HG02840 (cell line): Measurements from ENCODE around the gene NCBP3.
"Not testable (repeated sequence)": the region's sequence is repeated elsewhere in the genome, so short reads cannot be mapped to it uniquely, and the experiment has no call there.

Source experiments
- ATAC-seq: cut with Tn5 transposase; IDR thresholded peaks from one replicate; pipeline ENCODE4 v1.9.1; 2021; ENCODE audit warnings: mild to moderate bottlenecking, moderate library complexity, moderate number of reproducible peaks; ENCODE audit not compliant: unreplicated experiment, low FRiP score

Gene NCBP3

DNA sequence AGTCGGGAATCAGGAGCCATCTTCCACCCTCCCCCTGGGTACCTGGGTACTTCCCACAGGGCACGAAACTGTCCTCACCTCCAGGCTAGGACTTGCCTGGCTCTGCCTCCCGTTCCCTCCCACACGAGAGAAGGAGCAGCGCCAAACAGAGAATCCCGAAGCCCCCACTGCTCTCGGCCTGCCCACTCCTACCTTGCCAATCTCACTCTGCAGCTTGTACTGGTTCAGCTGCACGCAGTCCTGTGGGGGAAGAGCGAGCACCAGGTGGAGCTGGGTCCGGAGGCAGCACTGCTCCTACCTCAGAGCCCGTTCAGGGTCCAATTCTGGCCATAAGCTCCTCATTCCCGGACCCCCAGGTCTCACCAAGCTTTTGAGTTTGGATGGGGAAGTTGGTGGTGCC is 38.1 kb upstream of the NCBP3 start:
- ATAC-seq: no peak

DNA sequence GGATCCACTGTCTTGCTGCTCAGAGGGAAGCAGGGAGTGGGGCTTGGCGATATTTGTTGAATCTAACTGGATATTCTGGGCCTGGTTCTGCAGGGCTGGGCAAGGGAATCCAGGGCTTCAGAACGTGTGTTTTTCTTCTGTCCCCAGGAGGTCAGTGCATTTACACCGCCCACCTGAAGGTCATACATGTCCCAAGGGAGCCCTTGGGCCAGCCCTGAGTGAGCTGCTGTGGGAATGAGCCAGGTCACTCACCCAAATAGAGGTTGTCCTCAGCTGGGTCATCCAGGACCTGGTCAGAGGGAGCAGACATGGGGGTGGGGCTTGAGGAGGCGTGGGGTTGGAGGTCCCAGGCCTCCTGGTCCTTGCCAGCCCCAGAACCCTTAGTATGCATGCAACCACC is 36.2 kb upstream of the NCBP3 start:
- ATAC-seq: no peak

DNA sequence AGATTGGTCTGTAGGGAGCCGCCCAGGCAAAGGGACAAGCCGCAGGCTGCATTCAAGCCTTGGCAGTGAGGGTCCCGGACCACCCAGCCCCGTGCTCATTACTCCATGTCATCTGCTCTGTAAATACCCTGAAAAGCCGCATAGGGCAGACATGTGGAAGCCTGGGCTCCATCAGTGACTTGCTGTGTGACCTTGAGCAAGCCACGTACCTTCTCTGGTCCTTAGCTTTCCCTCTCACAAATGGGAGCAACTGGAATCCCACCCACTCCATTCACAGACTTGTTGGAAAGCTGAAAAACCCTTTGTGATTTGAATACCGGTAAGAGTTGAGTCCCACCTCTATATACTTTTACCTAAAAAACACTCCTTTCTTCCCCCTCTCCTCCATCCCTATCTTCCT is 34.9 kb upstream of the NCBP3 start:
- ATAC-seq: no peak

DNA sequence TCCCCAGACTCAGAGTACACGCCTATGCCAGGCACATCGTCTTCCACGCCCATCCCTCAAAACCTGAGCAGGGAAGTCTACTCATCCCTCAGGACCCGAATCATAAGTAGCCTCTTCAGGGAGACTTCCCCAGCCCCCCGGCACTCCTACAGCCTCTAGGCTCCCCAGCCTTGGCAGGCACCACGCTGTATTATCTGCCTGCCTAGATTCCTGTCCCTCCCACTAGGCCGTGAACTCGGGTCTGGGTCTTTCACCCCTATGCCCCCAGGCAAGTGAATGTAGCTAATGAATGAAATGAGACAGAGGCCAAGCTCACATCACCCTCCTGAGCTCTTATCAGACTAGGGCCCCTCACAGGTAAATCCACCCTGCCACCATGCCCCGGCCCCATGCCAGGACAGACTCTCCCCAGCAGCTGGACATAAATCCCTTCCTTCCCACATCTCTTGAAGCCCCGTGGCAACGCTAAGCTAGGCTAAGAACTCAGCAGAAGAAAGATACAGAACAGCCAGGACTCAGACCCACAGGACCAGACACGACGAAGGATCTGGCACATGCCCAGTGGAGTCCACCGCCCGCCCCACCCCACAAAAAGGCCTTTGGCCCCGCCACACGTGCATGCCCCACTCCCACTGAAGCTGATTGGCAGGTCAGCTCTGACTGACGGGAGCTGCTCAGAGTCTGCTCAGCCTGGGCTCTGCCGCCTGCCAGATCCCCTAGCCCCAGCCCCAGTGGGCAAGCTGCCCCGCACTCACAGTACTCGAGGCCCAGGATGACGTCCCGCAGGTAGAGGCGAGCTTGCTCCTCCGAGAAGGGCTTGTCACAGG is 33.8 kb upstream of the NCBP3 start:
- ATAC-seq: no peak

DNA sequence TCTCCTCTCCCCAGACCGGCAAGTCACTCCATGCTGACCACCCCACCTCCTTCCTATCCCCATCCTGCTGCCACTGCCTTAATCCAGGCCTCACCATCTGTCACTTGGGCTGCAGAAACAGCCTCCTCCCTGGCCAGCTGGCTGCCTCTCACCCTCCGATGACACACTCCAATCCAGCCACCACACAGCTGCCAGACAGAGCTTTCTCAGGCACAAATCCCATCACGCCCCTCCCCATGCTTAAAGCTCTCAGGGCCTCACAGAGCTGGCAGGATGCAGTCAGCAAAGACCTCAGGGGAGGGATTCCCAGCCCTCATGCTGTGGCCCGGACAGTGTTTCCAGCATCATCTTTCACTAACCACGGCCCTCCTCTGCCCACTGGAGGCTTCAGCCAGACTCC is 33.1 kb upstream of the NCBP3 start:
- ATAC-seq: no peak

DNA sequence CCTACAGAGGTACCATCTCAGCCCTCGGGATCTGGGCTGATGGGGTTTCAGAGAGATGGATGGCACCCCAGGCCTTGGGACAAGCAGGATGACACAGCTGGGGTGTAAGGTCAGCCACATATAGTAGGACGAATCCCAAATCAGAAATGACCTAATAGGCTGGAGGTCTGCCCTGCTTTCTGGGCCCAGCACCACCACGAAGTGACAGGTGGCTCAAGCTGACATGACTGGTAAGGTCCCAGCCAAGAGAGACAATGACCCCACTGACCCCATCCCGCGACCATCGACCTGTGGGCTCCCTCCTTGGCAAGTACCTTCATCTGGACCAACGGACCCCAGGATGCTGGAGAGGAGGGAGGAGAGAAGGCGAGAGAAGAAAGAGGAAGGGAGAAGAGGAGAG is 31.2 kb upstream of the NCBP3 start:
- no peak for ATAC-seq

DNA sequence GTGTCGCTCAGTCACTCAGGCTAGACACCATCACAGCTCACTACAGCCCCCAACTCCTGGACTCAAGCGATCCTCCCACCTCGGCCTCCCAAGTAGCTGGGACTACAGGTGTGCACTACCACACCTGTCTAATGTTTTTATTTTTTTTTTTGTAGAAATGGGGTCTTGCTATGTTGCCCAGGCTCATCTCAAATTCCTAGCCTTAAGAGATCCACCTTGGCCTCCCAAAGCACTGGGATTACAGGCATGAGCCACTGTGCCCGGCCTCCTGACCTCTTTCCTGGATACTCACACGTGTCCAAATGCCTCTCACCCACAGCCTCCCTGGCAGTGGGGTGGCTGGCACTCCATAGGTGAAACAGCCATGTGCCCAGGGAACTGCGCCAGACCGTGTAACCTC is 29.3 kb upstream of the NCBP3 start:
- ATAC-seq: no peak

DNA sequence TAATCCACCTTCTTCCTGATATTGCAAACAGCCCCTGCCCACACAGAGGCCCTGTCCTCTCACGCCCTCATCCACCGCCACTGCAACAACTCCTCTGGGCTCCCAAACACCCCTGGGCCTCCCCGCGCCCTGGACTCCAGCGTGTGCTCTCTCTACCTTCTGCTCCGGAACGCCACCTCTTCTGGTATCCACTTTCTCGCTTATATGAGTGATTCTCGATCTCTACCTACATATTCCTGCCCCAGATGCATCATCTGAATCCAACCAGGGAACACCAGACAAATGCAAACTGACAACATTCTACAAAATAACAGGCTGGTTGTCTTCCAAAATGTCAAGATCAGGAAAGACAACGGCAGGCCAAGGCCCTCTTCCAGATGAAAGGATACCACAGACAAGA is 27.8 kb upstream of the NCBP3 start:
- no peak for ATAC-seq

DNA sequence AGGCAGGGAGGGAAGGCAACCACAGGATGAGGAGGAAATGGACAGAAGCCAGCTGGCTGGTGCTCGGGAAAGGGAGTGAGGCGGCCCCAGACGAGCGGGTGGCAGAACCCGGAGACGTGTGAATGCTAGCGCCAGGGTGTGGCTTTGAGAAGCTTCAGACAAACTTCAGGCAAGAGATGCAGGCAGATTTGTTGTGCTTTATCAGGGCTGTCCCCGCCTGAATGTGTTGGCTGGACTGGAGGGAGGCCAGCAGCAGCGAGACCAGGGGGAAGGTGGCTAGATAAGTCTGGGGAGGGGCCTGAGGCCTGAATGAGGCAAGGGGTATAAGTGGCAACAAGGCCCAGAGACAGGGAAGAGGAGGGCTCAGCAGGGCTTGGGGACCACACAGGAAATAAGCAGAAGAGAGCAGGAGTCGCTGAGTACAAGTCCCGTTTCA is 24.8 kb upstream of the NCBP3 start:
- no peak for ATAC-seq

DNA sequence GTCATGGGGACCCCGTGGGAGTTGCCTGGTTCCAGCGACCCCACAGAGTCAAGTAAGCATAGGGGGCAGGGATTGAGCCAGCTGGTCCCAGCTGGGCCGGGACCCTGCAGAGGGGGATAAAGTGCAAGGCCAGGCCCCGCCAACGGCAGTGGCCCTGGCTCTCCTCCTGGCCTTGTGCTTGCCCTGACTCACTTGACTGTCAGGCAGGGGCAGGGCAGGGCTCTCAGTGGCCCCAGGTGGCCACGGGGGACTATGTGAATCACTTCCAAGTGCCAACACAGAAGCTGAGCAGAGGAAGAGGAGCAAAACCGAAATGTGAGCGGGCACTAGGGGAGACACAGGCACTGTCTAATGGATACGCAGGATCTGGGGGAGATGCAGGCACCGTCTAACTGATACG is 21.6 kb upstream of the NCBP3 start:
- no peak for ATAC-seq

DNA sequence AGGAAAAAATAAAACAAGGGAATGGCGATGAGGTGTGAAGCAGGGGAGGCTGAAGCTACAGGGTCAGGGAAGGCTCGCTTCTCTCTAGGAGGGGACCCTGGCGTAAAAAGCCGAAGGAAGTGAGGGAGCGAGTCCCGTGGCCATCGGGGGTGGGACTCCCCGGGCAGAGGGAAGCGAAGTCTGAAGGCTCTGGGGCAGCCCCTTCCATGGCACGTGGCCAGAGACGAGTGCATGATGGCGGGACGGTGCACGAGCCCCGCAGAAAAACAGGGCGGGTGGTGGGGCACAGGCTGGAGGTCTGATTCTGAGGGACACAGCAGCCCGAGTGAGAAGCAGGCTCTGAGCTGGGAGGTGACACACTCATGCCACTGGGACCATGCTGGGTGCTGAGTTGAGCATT is 21.1 kb upstream of the NCBP3 start:
- no peak for ATAC-seq

DNA sequence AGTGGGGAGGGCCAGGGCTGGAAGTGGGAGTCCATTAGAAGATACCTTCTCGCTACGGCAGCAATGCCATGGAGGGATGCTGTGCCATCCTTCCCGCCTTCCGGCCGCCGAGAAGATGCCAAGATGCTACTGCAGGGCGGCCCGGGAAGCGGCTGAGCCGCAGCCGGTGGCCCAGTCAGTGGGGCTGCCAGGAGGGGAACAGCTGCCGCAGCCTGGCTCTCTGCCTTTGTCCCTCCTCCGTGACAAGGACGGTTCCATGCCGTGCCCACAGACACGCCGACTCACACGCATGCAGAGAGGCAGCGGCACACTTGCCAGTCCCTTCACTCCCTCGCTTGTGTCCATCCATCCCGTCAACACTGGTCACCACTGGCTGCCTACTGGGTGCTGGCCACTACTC is 20.2 kb upstream of the NCBP3 start:
- no peak for ATAC-seq

DNA sequence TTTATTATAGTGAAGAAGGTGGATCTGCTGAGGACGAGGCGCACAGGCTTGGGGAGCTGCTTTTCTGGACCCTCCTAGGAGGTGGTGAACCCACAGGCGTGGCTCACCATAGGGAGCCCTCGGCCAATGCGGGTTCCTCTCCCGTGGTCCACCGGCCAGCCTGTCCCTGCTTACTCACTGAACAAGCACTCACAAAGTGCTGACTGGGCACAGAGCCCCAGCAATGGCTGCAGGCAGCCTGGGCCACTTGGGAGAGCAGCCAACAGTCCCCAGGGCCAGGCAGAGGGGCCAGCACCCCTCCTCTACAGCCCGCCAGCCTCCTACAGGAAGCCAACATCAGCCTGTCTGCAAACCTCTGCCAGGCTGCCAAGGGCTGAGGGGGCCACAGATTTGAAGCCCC is 19.1 kb upstream of the NCBP3 start:
- ATAC-seq: no peak

DNA sequence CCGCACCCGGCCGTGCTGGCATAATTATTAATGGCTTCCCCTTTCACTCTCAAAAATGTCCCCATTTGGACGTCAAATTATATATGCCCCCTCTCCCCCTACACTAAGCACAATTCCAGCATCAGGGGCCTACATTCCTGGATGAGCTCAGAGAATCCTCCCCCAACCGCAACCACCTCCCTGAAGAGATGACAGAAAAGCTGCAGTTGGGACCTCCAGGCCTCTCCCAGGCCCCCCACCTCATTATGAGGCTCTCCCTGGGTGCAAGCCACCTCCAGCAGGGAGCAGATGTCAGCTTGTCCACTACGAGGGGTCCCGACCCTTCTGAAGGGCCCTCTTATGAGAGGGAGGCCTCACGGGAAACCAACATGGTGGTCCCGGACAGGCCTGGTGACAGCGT is 18.5 kb upstream of the NCBP3 start:
- no peak for ATAC-seq

DNA sequence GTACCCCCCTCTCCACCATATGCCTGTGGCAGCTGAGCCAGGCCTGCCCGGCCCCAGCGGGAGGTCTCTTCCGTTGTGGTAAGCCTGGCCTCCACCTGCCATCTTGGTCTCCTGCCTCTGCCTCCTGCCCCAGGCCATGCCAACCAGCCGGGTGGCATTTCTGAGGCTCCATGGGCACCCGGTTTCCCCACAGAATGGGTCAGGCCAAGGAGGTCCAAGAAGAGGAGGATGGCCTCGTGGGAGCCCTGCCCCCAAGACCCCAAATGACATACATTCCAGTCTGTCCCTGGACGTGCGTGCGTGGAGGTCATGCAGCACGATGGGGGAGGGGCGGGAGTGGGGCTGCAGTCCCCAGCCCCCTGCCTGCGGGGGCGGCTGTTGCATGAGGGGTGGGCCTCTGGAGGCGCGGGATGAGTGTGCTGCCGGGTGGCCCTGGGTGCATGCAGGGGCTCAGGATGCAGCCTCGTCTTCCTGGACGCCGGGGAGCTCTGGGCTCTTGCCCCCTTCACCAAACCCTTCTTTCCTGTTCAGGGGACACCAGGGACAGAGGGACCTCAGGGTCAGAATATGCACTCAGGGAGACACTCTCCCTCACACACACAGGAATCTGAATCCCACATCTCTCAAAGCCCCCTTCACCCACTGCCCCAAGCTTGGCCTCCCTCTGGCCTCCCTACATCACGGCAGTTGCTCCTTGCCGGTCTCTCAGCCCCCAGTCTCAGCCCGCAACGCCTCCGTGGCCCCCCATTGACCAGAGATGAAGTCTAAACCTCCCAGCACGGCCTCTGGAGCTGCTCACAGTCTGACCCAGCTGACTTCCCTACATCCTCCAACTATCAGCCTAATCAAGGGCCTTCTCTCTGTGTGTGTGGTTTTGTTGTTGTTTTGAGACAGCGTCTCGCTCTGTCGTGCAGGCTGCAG is 16.0 kb upstream of the NCBP3 start:
- no peak for ATAC-seq

DNA sequence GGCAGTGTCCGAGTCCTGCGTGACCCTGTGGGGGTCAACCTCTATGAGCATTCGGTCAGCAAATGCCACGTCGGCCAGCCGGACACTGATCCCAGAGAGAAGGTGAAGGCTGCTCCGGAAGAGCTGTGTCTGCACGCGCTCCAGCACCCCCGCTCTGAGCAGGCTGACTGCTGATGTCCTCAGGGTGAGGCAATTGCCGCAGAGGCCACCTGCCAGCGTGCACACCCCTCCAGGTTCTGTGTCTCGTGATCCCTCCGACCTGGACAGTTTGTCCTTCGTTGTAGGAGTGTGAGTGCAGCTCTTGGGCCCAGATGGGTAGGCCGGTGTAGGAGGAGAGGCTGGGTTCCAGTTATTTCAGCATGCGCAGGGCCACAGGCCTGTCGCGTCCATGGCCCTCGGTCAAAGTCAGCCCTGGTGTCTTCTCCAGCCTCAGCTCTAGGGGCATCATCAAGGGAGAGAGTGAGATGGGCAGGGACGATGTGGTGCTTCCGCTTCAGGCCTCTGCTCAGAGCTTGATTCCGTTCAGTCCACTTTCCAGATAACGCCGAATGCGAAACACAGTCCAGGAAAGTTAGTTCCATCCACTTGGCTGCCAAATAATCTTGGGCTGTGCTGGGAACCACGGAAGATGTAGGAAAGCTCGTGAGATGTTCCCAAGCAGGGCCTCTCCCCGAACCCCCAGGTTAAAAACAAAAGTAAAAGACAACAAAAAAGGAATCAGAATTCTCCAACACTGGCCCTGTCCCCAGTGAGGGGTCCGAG is 15.1 kb upstream of the NCBP3 start:
- ATAC-seq: no peak

DNA sequence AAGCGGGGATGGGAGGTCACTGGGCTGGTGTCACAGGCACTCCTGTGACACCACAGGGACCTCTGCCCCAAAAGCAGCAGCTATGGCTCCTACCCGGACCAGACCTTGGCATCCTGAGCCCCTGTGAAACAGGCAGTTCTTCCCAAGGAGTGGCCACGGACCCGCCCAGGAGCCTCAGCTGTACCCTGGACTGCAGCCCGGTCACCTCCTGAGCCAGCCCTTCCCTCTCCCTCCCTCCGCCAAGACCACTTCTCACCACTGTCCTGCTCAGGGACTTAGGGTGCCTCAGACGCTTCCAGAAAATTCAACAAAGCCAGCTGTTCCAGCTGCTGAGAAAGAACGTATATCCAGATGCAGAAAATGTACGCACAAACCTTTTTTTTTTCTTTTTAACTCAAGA is 13.9 kb upstream of the NCBP3 start:
- ATAC-seq: no peak

DNA sequence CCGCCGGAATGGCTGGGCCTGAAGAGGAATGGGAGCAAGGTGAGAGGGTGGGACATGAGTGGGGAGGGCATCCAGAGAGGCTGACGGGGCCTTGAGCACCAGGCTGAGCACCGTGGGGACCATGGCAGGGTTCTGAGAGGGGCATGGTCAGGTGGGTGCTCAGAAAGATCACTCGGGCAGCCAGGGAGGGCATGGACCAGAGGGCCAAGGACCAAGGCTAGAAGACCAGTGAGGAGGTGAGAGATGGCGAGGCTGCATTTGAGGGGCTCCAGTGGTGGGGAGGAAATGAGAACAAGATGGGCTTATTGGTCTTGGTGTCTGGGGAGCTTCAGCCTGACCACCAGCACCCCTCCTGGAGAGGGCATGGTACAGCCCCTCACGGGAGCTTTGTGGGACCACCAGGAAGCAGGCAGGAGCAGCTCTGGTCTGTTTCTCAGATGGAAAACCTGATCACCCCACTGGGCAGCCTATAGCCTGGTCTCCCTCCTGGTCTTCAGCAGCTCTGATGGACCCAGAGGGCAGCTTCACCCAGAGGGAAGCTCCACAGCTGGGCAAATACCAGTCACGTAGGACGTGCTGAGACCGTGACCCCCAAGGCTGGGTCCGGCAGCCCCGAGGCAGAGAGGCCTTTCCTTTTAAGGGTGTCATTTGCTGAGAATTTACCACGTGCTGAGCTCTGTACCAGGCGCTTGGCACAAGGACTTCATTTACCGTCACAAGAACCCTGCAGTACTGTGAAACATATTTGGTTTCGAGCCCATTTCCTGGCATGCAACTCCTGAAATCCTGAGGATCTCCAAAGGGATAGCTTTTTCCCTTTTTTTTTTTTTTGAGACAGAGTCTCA is 11.4 kb upstream of the NCBP3 start:
- ATAC-seq: no peak

DNA sequence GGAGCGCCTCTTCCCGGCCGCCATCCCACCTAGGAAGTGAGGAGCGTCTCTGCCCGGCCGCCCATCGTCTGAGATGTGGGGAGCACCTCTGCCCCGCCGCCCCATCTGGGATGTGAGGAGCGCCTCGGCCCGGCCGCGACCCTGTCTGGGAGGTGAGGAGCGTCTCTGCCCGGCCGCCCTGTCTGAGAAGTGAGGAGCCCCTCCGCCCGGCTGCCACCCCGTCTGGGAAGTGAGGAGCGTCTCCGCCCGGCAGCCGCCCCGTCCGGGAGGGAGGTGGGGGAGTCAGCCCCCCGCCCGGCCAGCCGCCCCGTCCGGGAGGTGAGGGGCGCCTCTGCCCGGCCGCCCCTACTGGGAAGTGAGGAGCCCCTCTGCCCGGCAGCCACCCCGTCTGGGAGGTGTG is 8.2 kb upstream of the NCBP3 start:
- ATAC-seq: not testable (repeated sequence)

DNA sequence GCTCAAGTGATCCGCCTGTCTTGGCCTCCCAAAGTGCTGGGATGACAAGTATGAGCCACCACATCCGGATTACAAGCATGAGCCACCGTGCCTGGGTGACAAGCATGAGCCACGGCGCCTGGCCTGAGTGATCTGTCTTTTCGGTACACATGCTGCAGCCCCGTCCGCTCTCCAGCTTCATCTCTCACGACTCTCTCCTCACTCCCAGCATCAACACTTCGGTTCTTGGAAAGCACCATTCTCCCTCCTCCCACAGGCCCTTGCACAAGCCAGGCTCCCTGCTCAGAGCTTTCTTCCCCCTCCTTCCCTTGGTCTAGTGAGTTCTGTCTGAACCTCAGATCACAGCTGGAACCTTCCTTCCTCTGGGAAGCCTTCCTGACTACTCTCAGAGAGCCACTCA is 6.5 kb upstream of the NCBP3 start:
- ATAC-seq: no peak
